ENCODE measurements around the gene TMEM144.

Gene TMEM144

GRCh38 chr4:158214856-158215255 lies 4.6 kb downstream of the TMEM144 start (continued):
- TF ChIP-seq, protein P1, sequence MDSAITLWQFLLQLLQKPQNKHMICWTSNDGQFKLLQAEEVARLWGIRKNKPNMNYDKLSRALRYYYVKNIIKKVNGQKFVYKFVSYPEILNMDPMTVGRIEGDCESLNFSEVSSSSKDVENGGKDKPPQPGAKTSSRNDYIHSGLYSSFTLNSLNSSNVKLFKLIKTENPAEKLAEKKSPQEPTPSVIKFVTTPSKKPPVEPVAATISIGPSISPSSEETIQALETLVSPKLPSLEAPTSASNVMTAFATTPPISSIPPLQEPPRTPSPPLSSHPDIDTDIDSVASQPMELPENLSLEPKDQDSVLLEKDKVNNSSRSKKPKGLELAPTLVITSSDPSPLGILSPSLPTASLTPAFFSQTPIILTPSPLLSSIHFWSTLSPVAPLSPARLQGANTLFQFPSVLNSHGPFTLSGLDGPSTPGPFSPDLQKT (IDR thresholded peaks at IDR 0.05; ENCODE audit: borderline replicate concordance, low read depth, low read length), result no peak
- no peak for TF ChIP-seq ZBTB1 (tag by site-specific recombination; IDR thresholded peaks at IDR 0.05)

DNA sequence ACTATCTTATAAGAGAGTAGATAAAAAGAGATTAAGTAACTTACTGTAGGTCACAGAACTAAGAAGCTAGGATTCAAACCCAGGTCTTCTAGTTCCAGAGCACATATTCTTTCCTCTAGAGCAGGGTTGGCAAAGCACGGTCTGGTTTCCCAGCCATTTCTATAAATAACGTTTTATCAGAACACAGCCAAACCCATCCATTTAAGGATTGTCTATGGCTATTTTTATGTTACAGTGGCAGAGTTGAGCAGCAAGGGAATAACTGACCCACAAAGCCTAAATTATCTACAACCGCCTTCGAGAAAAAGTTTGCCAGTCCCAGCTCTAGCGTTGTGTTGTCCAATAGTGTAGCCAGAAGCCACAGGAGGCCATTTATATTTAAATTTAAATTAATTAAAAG lies 7.5 kb downstream of the TMEM144 start:
- POLR2A ChIA-PET, result no interaction called here
- Histone ChIP-seq H3K9me3 (ENCODE audit: control insufficient read depth, insufficient read depth, low read depth, low read length) (no peaks in the 10 kb centered on the region), H3K27ac (ENCODE audit: extremely low read depth, low read depth, low read length) (no peak overlapping the region), H3K36me3 (ENCODE audit: control insufficient read depth in 2 of 2, insufficient read depth in 1 of 2, low read length in 2 of 2) (peaks cover 0 to 10% of the 10 kb centered on the region in 2 experiments; a peak in 1 of 3 replicates), H3K4me1 (ENCODE audit: control insufficient read depth, insufficient read depth, low read length) (no peaks in the 10 kb centered on the region), H3K4me3 (ENCODE audit: low read depth, low read length) (no peak overlapping the region)
- CTCF ChIA-PET, result interaction anchor here (0.6 kb wide), 1 partner anchor 48 kb away, joined by 3 read pairs; no protein-coding TSS in a partner anchor
- TF ChIP-seq, protein P2, sequence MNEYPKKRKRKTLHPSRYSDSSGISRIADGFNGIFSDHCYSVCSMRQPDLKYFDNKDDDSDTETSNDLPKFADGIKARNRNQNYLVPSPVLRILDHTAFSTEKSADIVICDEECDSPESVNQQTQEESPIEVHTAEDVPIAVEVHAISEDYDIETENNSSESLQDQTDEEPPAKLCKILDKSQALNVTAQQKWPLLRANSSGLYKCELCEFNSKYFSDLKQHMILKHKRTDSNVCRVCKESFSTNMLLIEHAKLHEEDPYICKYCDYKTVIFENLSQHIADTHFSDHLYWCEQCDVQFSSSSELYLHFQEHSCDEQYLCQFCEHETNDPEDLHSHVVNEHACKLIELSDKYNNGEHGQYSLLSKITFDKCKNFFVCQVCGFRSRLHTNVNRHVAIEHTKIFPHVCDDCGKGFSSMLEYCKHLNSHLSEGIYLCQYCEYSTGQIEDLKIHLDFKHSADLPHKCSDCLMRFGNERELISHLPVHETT (tag by site-specific recombination; IDR thresholded peaks at IDR 0.05), result no peak
- TF ChIP-seq TRIM28 (IDR thresholded peaks at IDR 0.05; ENCODE audit: borderline replicate concordance, low read length), result no peak
- no peak for TF ChIP-seq ZNF76 (tag by site-specific recombination; IDR thresholded peaks at IDR 0.05; ENCODE audit: borderline replicate concordance, low read depth)
- no peak for TF ChIP-seq SP3 (tag by site-specific recombination; IDR thresholded peaks at IDR 0.05)
- no peak for TF ChIP-seq ZNF354C (tag by site-specific recombination; IDR thresholded peaks at IDR 0.05; ENCODE audit: borderline replicate concordance, low read depth)
- no peak for TF ChIP-seq ZNF529 (tag by site-specific recombination; IDR thresholded peaks at IDR 0.05; ENCODE audit: insufficient replicate concordance)
- TF ChIP-seq ZNF37A (tag by site-specific recombination; IDR thresholded peaks at IDR 0.05), result no peak
- no peak for TF ChIP-seq ZNF157 (tag by site-specific recombination; IDR thresholded peaks at IDR 0.05)
- TF ChIP-seq ZNF658 (tag by site-specific recombination; IDR thresholded peaks at IDR 0.05), result no peak
- no peak for TF ChIP-seq BCL11A (tag by site-specific recombination; IDR thresholded peaks at IDR 0.05; ENCODE audit: low read depth)
- no peak for TF ChIP-seq KLF7 (tag by site-specific recombination; IDR thresholded peaks at IDR 0.05; ENCODE audit: borderline replicate concordance)
- TF ChIP-seq ZNF324 (tag by site-specific recombination; IDR thresholded peaks at IDR 0.05), result no peak
- no peak for TF ChIP-seq ZNF138 (tag by site-specific recombination; IDR thresholded peaks at IDR 0.05; ENCODE audit: borderline replicate concordance)
- TF ChIP-seq ZBTB1 (tag by site-specific recombination; IDR thresholded peaks at IDR 0.05), result no peak
- no peak for TF ChIP-seq ZNF555 (tag by site-specific recombination; conservative IDR thresholded peaks at IDR 0.05)
- no peak for TF ChIP-seq ZNF391 (tag by site-specific recombination; IDR thresholded peaks at IDR 0.05; ENCODE audit: borderline replicate concordance, low read depth)
- TF ChIP-seq, protein P3, sequence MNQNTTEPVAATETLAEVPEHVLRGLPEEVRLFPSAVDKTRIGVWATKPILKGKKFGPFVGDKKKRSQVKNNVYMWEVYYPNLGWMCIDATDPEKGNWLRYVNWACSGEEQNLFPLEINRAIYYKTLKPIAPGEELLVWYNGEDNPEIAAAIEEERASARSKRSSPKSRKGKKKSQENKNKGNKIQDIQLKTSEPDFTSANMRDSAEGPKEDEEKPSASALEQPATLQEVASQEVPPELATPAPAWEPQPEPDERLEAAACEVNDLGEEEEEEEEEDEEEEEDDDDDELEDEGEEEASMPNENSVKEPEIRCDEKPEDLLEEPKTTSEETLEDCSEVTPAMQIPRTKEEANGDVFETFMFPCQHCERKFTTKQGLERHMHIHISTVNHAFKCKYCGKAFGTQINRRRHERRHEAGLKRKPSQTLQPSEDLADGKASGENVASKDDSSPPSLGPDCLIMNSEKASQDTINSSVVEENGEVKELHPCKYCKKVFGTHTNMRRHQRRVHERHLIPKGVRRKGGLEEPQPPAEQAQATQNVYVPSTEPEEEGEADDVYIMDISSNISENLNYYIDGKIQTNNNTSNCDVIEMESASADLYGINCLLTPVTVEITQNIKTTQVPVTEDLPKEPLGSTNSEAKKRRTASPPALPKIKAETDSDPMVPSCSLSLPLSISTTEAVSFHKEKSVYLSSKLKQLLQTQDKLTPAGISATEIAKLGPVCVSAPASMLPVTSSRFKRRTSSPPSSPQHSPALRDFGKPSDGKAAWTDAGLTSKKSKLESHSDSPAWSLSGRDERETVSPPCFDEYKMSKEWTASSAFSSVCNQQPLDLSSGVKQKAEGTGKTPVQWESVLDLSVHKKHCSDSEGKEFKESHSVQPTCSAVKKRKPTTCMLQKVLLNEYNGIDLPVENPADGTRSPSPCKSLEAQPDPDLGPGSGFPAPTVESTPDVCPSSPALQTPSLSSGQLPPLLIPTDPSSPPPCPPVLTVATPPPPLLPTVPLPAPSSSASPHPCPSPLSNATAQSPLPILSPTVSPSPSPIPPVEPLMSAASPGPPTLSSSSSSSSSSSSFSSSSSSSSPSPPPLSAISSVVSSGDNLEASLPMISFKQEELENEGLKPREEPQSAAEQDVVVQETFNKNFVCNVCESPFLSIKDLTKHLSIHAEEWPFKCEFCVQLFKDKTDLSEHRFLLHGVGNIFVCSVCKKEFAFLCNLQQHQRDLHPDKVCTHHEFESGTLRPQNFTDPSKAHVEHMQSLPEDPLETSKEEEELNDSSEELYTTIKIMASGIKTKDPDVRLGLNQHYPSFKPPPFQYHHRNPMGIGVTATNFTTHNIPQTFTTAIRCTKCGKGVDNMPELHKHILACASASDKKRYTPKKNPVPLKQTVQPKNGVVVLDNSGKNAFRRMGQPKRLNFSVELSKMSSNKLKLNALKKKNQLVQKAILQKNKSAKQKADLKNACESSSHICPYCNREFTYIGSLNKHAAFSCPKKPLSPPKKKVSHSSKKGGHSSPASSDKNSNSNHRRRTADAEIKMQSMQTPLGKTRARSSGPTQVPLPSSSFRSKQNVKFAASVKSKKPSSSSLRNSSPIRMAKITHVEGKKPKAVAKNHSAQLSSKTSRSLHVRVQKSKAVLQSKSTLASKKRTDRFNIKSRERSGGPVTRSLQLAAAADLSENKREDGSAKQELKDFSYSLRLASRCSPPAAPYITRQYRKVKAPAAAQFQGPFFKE (tag by site-specific recombination; IDR thresholded peaks at IDR 0.05; ENCODE audit: borderline replicate concordance), result no peak
